HG03108 (cell line): ENCODE data around the gene MST1R.

Experiments
- ATAC-seq: cut with Tn5 transposase; IDR thresholded peaks from one replicate; pipeline ENCODE4 v1.9.1; 2021; ENCODE audit warnings: moderate library complexity; ENCODE audit not compliant: unreplicated experiment

The MST1R gene

DNA sequence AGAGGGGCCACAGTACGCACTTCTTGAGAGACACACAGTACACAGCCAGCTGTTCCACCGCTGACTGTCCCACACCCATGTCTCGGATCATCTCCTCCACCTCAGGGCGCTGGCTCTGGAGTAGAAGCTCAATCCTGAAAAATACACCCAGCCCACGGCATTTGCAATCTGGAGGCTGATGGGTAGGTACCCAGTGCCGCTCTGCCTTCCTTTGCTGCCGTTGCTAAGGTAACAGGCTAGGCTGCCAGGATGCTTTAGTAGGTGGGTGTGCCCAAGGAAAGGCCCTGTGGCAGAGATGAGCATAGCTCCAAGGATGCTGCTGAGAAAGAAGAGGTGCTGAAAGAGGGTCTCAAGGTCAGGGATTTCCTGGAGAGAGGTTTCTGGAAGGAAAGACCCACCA is 61.9 kb downstream of the MST1R start:
- no peak for ATAC-seq

DNA sequence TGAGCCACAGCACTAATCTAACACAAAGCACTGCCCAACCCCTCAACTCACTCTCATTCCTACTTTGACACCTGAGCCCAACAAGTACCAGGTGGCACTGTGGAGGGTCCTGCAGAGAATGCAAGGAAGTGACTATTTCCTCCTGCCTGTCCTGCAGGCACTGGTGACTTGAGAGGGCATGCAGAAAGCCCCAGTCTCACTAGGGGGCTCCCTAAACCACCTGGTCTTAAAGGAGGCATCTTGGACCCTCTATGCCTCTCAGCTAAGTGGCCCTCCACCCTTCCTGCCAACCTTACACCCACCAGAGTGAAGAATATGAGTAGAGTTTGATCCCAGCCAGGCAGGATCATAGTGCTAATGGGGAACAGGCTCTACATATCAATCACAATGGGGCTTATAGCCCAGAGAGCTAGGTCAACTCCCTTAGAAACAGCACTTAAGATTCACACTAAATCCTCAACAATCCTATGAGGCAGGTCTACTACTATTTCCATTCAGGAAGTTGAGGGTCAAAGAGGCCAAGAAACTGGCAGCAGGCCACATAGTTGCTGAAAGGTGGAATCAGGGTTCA is 62.5 kb downstream of the MST1R start:
- no peak for ATAC-seq

GRCh38 chr3:49840388-49840787 is 63.3 kb downstream of the MST1R start:
- ATAC-seq: no peak

DNA sequence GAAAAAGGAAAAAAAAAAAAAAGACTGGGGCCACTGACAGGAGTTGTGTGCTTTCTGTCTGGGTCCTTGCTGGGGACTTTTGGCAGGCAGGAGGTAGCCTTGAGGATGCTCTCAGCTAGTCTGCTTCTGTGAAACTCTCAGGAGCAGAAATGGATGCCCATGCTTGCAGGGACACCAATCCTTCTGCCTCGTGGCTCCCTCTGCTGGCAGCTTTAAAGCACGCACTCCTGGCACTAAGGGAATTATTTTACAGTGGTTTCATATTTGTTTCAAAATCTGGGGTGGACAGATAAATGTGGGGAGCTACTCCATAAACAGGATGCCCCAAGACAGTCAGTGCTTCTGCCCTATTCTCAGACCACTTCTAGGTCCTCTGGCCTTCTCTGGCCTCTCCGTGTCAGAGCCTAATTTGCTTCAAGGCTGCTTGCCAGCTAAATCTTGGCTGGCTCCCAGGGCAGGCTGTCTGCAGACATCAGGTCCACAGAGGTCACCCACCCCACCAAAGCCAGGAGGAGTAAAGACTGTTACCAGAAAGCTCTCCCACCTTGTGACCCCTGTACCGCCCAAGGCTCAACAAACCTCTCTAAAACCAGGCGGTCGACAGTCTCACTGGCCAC is 64.4 kb downstream of the MST1R start:
- no peak for ATAC-seq
